Ovary (tissue), 9 donors: Measurements from ENCODE around the gene FRMD4A. TPM values are rescaled to one million over a fixed set of nuclear protein-coding genes. Genes with fewer than 3 reads are reported as not detected.

Experiments
- DNase-seq, 5 donors: peaks; one replicate each; pipeline ENCODE4 v3.0.0-alpha.2; 2019 to 2020
- H3K27ac ChIP-seq, 2 donors: fragments of 200-600 bp; one replicate each; pipeline versions ENCODE4 v1.5.1 to v1.8.0; 2019 to 2022
- H3K27me3 ChIP-seq: fragments of 200-600 bp; one replicate; pipeline ENCODE4 v1.8.0; 2022
- H3K36me3 ChIP-seq: fragments of 200-600 bp; sonication (generic); one replicate; pipeline ENCODE4 v1.5.1; 2019
- H3K4me1 ChIP-seq: one replicate; pipeline ENCODE4 v1.8.1; 2013; ENCODE audit warnings: mild to moderate bottlenecking, moderate library complexity; ENCODE audit not compliant: insufficient read depth
- H3K4me3 ChIP-seq: fragments of 200-600 bp; sonication (generic); one replicate; pipeline ENCODE4 v1.5.1; 2017
- H3K9me3 ChIP-seq, 2 donors: fragments of 200-600 bp in 1 of 2; sonication (generic) in 1 of 2; one replicate each; pipeline versions ENCODE4 v1.5.1 to v1.8.1; 2013 to 2019; ENCODE audit warnings: mild to moderate bottlenecking in 1 of 2, moderate library complexity in 1 of 2
- CTCF ChIP-seq, 3 donors: fragments of 450-650 bp in 2 of 3; fragments of 200-600 bp in 1 of 3; IDR thresholded peaks; one replicate each; pipeline versions ENCODE4 v1.5.1 to v1.8.0; 2016 to 2022; ENCODE audit warnings: antibody characterized with exemption in 3 of 3, mild to moderate bottlenecking in 1 of 3
- EP300 ChIP-seq: sonication (generic); formaldehyde crosslinking; IDR thresholded peaks from one replicate; pipeline ENCODE4 v1.6.1; 2017; ENCODE audit warnings: antibody characterized with exemption
- POLR2A ChIP-seq: fragments of 450-650 bp; IDR thresholded peaks from one replicate; pipeline ENCODE4 v1.6.1; 2017; ENCODE audit warnings: antibody characterized with exemption, mild to moderate bottlenecking, moderate library complexity
- WGBS, 3 donors: extraction: QIAGEN DNeasy Blood & Tissue Kit in 1 of 3; methylation state at CpG; one replicate each; pipeline versions ENCODE4 v1.1.5 to v1.1.7; 2013 to 2017; 5-methylcytosine and 5-hydroxymethylcytosine counted together
- intact Hi-C, 4 donors: fragments of 100-400 bp; cut with DNase I; formaldehyde crosslinking; loops; one replicate each; pipeline versions ENCODE4 v1.11.0 to v1.15.1; 2022 to 2023
- polyA plus RNA-seq, 2 donors: library from polyadenylated mRNA; stranded (reverse); fragments of 200-250 nt in 1 of 2; fragments of 350-450 nt in 1 of 2; fragmentation: Illumina TruSeq in 1 of 2; extraction: RNeasy Lipid Tissue Mini Kit (QIAGEN cat#74804) in 1 of 2; gene quantifications; one replicate each; pipeline ENCODE4 v1.2.3, GENCODE V29; 2013 to 2014
- total RNA-seq, 7 donors: library from RNA; depleted of rRNA in 2 of 7; stranded (reverse); fragments of >200 nt in 2 of 7; fragmentation: NEBNext Ultra II Directional in 3 of 7; extraction: Animal tissue kit (Norgen Biotek cat#: 25700) in 3 of 7; gene quantifications; one replicate each; pipeline versions ENCODE4 v1.1.0 to v1.2.4, GENCODE V29; 2016 to 2023
- donor health status: DM: no; HTN: no; CAD: no; lungs with moderate emphysema.
- donor health status: DM: no; HTN: no; CAD: no.
- donor health status: Bipolar disorder and iron deficiency.
- donor health status: DM: yes; HTN: yes; CAD: no.
- donor health status: DM: no; HTN: no; CAD: no.
- donor health status: DM: yes; HTN: yes; CAD: no.

FRMD4A gene
- total and polyA plus RNA-seq, 9 donors, result 5.5 to 24.7 (median 11.3) TPM

GRCh38 chr10:13790196-13790595, 540.5 kb downstream of the FRMD4A start:
- WGBS, 3 donors, result 85 to 87% (median 87%) methylated on average over 9 of the region's 9 CpGs
- Histone ChIP-seq H3K9me3 (no peaks in the 10 kb centered on the region), H3K27me3 (no peaks in the 10 kb centered on the region), H3K27ac (no peak overlapping the region), H3K36me3 (no peaks in the 10 kb centered on the region), H3K4me3 (no peak overlapping the region), H3K4me1 (peaks cover 3% of the 10 kb centered on the region)
- intact Hi-C loops, result loop anchor here in 2 of 4 donors (5.0 to 10.0 kb wide), 4 partner anchors 165 to 685 kb away; no protein-coding TSS in a partner anchor
- DNase-seq, result no peak
- TF ChIP-seq EP300, result no peak
- TF ChIP-seq POLR2A, result no peak
- TF ChIP-seq CTCF (IDR thresholded peaks at IDR 0.05), result no peak

GRCh38 chr10:13789448-13789829, 541.3 kb downstream of the FRMD4A start:
- Histone ChIP-seq H3K9me3 (no peaks in the 10 kb centered on the region), H3K27me3 (no peaks in the 10 kb centered on the region), H3K36me3 (no peaks in the 10 kb centered on the region), H3K27ac (no peak overlapping the region), H3K4me1 (peaks cover 3% of the 10 kb centered on the region), H3K4me3 (no peak overlapping the region)
- no peak for TF ChIP-seq CTCF (IDR thresholded peaks at IDR 0.05)
- TF ChIP-seq POLR2A, result no peak
- TF ChIP-seq EP300, result no peak
- WGBS, 3 donors, result 46 to 91% (median 47%) methylated on average over 2 of the region's 2 CpGs
- intact Hi-C loops, result loop anchor here in 2 of 4 donors (5.0 to 10.0 kb wide), 3 partner anchors 165 to 422 kb away; no protein-coding TSS in a partner anchor
- DNase-seq, result no peak

GRCh38 chr10:13788711-13789447, 541.8 kb downstream of the FRMD4A start:
- no peak overlapping the region for H3K4me3 ChIP-seq
- no peaks in the 10 kb centered on the region for H3K9me3 ChIP-seq
- WGBS, 3 donors, result 45 to 52% (median 49%) methylated on average over 9 of the region's 9 CpGs
- intact Hi-C loops, result loop anchor here in 2 of 4 donors (1.0 to 10.0 kb wide), 4 partner anchors 166 to 422 kb away; no protein-coding TSS in a partner anchor
- DNase-seq, result peak; percentile 33 to 62 (median 41)
- H3K27ac ChIP-seq, result no peak overlapping the region
- H3K4me1 ChIP-seq, result peaks cover 3% of the 10 kb centered on the region
- H3K36me3 ChIP-seq, result no peaks in the 10 kb centered on the region
- TF ChIP-seq POLR2A (no peak), CTCF (IDR thresholded peaks at IDR 0.05) (no peak), EP300 (no peak)
- H3K27me3 ChIP-seq, result no peaks in the 10 kb centered on the region

- Histone ChIP-seq H3K27me3 (no peaks in the 10 kb centered on the region), H3K4me3 (no peak overlapping the region), H3K4me1 (peaks cover 3% of the 10 kb centered on the region), H3K9me3 (no peaks in the 10 kb centered on the region), H3K27ac (no peak overlapping the region), H3K36me3 (no peaks in the 10 kb centered on the region)
- no peak for TF ChIP-seq POLR2A
- TF ChIP-seq CTCF (IDR thresholded peaks at IDR 0.05), result no peak
- no peak for TF ChIP-seq EP300
- 52 to 60% (median 54%) methylated on average over 5 of the region's 5 CpGs for WGBS, 3 donors
- intact Hi-C loops, result loop anchor here in 2 of 4 donors (1.0 to 10.0 kb wide), 4 partner anchors 167 to 421 kb away; no protein-coding TSS in a partner anchor
- DNase-seq, result no peak
These were observed 542.5 kb downstream of the FRMD4A start for GRCh38 chr10:13788320-13788600.
